ENCODE data around the gene CDH13.

CDH13 gene

DNA sequence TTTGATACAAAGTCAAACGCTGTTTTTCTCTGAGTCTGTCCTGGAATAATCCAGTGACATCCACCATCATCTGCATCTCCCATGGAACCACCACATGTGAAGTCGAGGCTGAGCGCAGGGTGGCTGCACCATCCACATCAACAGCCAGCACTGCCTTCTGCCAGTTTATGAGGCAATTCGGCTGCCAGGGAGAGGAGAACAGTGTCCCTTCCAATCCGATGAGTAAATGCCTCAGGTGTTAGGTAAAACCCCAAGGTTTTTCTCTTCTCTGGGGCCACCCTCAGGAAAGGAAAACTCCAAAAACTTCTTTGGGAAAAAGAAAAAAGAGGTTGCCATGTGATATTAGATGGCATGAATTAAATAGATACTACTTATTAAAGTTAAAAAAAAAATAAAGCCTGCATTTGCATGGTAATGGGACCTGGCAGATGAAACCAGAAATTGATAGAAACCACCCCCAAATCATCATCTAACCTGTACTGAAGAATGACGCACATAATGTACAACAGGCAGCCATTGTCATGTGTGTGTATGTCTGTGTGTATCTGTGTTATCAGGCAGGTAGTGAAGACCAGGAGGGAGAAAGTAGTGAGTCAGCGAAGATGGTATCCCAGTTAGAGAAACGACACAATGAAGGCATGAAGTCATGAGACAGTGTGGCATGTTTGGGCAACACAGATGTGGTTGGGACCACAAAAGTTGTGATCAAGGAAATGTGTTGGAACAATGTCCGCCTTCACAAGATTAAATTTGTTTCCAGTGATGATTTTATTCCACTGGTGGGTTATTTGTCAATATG is 478.7 kb downstream of the CDH13 start:
- Histone ChIP-seq H3K9me3 (ENCODE audit: control insufficient read depth, low read length) (no peaks in the 10 kb centered on the region), H3K27ac (ENCODE audit: low read length, poor library complexity, severe bottlenecking) (no peak overlapping the region), H4K8ac (ENCODE audit: low read length) (no peak overlapping the region), H3K27me3 (ENCODE audit: control insufficient read depth in 1 of 2, insufficient read depth in 1 of 2, low read length in 2 of 2) (no peaks in the 10 kb centered on the region), H3K4me3 (ENCODE audit: insufficient read depth in 1 of 2, low read depth in 1 of 2, low read length in 2 of 2) (no peak overlapping the region), H3K4ac (ENCODE audit: low read depth in 1 of 2, low read length in 2 of 2) (no peak overlapping the region), H3K4me1 (ENCODE audit: control insufficient read depth, insufficient read depth, low read depth, low read length) (no peaks in the 10 kb centered on the region), H3K79me1 (replicated peaks; ENCODE audit: low read length, poor library complexity, severe bottlenecking) (peaks cover 7% of the 10 kb centered on the region), H3K23ac (ENCODE audit: low read length in 2 of 2) (no peak overlapping the region), H3K36me3 (ENCODE audit: control insufficient read depth in 1 of 2, insufficient read depth in 2 of 2, low read depth in 1 of 2, low read length in 2 of 2) (no peaks in the 10 kb centered on the region), H2BK120ac (ENCODE audit: low read depth, low read length) (no peak overlapping the region), H3K14ac (ENCODE audit: low read length in 2 of 2) (no peak overlapping the region), H2BK15ac (ENCODE audit: low read depth, poor library complexity, severe bottlenecking) (no peak overlapping the region), H2BK12ac (ENCODE audit: low read length in 2 of 2) (no peak overlapping the region), H4K91ac (ENCODE audit: low read length) (no peak overlapping the region), H2BK5ac (ENCODE audit: low read depth, low read length, poor library complexity, severe bottlenecking) (no peak overlapping the region), H3K9ac (ENCODE audit: low read length) (no peak overlapping the region), H2AFZ (ENCODE audit: low read depth, low read length) (no peak overlapping the region), H2AK5ac (ENCODE audit: low read length, severe bottlenecking) (no peak overlapping the region), H3K18ac (ENCODE audit: low read depth in 1 of 2, low read length in 2 of 2) (no peak overlapping the region), H3K4me2 (ENCODE audit: low read length, poor library complexity, severe bottlenecking) (no peak overlapping the region)
- 96% methylated on average over 8 of the region's 9 CpGs for WGBS
- no peak for DNase-seq

DNA sequence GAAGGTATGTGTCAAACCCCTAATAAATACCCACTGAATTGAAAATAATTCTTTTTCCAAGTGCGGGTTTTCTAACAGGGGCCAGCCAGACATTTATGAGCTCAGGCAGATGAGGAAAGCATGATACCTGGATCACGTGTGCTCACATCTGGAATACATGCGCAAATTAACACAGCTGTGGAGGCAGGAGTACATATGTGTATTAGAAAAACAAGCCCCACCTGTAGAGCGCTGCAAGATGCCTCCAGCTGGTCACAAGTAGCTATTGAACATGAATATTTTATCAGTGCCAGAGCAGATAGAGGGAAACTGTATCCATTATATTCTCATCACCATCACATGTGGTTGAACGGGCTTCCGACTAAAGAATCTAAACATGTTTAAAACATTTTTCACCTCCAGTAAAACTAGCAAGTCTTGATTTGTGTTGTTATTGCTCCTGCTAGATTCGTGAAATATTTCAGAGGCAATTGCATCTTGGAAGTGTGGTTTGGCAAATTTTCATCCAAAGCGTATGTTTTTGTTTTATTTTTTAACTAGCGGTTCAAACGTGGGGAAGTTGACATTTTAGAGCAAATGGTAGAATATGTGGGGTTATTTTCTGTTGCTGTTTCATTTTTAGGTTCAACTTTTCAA is 482.8 kb downstream of the CDH13 start:
- Histone ChIP-seq H3K4me1 (ENCODE audit: control insufficient read depth, insufficient read depth, low read depth, low read length) (no peaks in the 10 kb centered on the region), H3K14ac (ENCODE audit: low read length in 2 of 2) (no peak overlapping the region), H2AFZ (ENCODE audit: low read depth, low read length) (no peak overlapping the region), H3K36me3 (ENCODE audit: control insufficient read depth in 1 of 2, insufficient read depth in 2 of 2, low read depth in 1 of 2, low read length in 2 of 2) (no peaks in the 10 kb centered on the region), H2BK15ac (ENCODE audit: low read depth, poor library complexity, severe bottlenecking) (no peak overlapping the region), H3K4ac (ENCODE audit: low read depth in 1 of 2, low read length in 2 of 2) (no peak overlapping the region), H3K27me3 (ENCODE audit: control insufficient read depth in 1 of 2, insufficient read depth in 1 of 2, low read length in 2 of 2) (peaks cover 0 to 3% of the 10 kb centered on the region in 2 experiments), H2BK12ac (ENCODE audit: low read length in 2 of 2) (no peak overlapping the region), H3K9ac (ENCODE audit: low read length) (peak overlapping the region; percentile 1), H3K9me3 (ENCODE audit: control insufficient read depth, low read length) (no peaks in the 10 kb centered on the region), H3K4me2 (ENCODE audit: low read length, poor library complexity, severe bottlenecking) (no peak overlapping the region), H3K18ac (ENCODE audit: low read depth in 1 of 2, low read length in 2 of 2) (no peak overlapping the region), H3K4me3 (ENCODE audit: insufficient read depth in 1 of 2, low read depth in 1 of 2, low read length in 2 of 2) (no peak overlapping the region), H2BK5ac (ENCODE audit: low read depth, low read length, poor library complexity, severe bottlenecking) (no peak overlapping the region), H2AK5ac (ENCODE audit: low read length, severe bottlenecking) (no peak overlapping the region), H3K27ac (ENCODE audit: low read length, poor library complexity, severe bottlenecking) (no peak overlapping the region), H3K23ac (ENCODE audit: low read length in 2 of 2) (no peak overlapping the region), H2BK120ac (ENCODE audit: low read depth, low read length) (no peak overlapping the region), H4K91ac (ENCODE audit: low read length) (no peak overlapping the region), H4K8ac (ENCODE audit: low read length) (no peak overlapping the region), H3K79me1 (replicated peaks; ENCODE audit: low read length, poor library complexity, severe bottlenecking) (peaks cover 7% of the 10 kb centered on the region)
- WGBS, result 93% methylated on average over 8 of the region's 10 CpGs
- no peak for DNase-seq

- H3K4me1 ChIP-seq (ENCODE audit: control insufficient read depth, insufficient read depth, low read depth, low read length), result no peaks in the 10 kb centered on the region
- no peak overlapping the region for H4K8ac ChIP-seq (ENCODE audit: low read length)
- no peak overlapping the region for H3K4me2 ChIP-seq (ENCODE audit: low read length, poor library complexity, severe bottlenecking)
- H3K4ac ChIP-seq (ENCODE audit: low read depth in 1 of 2, low read length in 2 of 2), result no peak overlapping the region
- H2BK120ac ChIP-seq (ENCODE audit: low read depth, low read length), result no peak overlapping the region
- no peaks in the 10 kb centered on the region for H3K9me3 ChIP-seq (ENCODE audit: control insufficient read depth, low read length)
- peaks cover 0 to 3% of the 10 kb centered on the region in 2 experiments for H3K27me3 ChIP-seq (ENCODE audit: control insufficient read depth in 1 of 2, insufficient read depth in 1 of 2, low read length in 2 of 2)
- WGBS, result 75% methylated on average over 3 of the region's 5 CpGs
- no peak overlapping the region for H3K27ac ChIP-seq (ENCODE audit: low read length, poor library complexity, severe bottlenecking)
- no peak overlapping the region for H2BK12ac ChIP-seq (ENCODE audit: low read length in 2 of 2)
- peak overlapping the region; percentile 1 for H3K9ac ChIP-seq (ENCODE audit: low read length)
- H2AFZ ChIP-seq (ENCODE audit: low read depth, low read length), result no peak overlapping the region
- no peaks in the 10 kb centered on the region for H3K36me3 ChIP-seq (ENCODE audit: control insufficient read depth in 1 of 2, insufficient read depth in 2 of 2, low read depth in 1 of 2, low read length in 2 of 2)
- no peak overlapping the region for H2BK5ac ChIP-seq (ENCODE audit: low read depth, low read length, poor library complexity, severe bottlenecking)
- no peak overlapping the region for H2AK5ac ChIP-seq (ENCODE audit: low read length, severe bottlenecking)
- peak overlapping the region in 1 of 2 experiments; percentile 41 for H3K14ac ChIP-seq (ENCODE audit: low read length in 2 of 2)
- H3K4me3 ChIP-seq (ENCODE audit: insufficient read depth in 1 of 2, low read depth in 1 of 2, low read length in 2 of 2), result no peak overlapping the region
- no peak overlapping the region for H2BK15ac ChIP-seq (ENCODE audit: low read depth, poor library complexity, severe bottlenecking)
- DNase-seq, result peak; percentile 6
- H3K18ac ChIP-seq (ENCODE audit: low read depth in 1 of 2, low read length in 2 of 2), result no peak overlapping the region
- H3K79me1 ChIP-seq (replicated peaks; ENCODE audit: low read length, poor library complexity, severe bottlenecking), result peaks cover 6% of the 10 kb centered on the region
- no peak overlapping the region for H4K91ac ChIP-seq (ENCODE audit: low read length)
- H3K23ac ChIP-seq (ENCODE audit: low read length in 2 of 2), result no peak overlapping the region
Measured at GRCh38 chr16:83110269-83110668, 483.5 kb downstream of the CDH13 start.

DNA sequence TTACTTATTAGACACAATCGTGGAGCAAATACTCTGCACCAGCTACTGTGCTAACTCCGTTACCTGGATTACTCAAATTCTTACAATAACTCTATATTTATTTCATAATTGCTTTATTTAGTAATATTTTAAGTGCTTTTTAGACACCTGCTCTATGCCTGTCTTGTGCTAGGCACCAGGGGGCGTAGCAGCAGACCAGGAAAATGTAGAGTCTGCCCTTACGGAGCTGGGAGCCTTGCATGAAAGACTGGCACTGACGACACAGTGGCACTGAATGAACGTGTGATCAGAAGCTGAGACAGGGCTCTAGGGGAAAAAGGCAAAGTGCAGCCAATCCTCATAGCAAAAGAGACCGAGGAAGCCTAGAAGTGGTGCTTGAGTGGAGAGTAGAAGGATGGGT is 486.5 kb downstream of the CDH13 start:
- Histone ChIP-seq H3K23ac (ENCODE audit: low read length in 2 of 2) (no peak overlapping the region), H4K91ac (ENCODE audit: low read length) (no peak overlapping the region)
- 48% methylated on average over 6 of the region's 7 CpGs for WGBS

More for the DNA sequence above, 486.5 kb downstream of the CDH13 start:
- H2BK12ac ChIP-seq (ENCODE audit: low read length in 2 of 2), result no peak overlapping the region
- no peak overlapping the region for H2BK15ac ChIP-seq (ENCODE audit: low read depth, poor library complexity, severe bottlenecking)
- H4K8ac ChIP-seq (ENCODE audit: low read length), result no peak overlapping the region
- H3K4me1 ChIP-seq (ENCODE audit: control insufficient read depth, insufficient read depth, low read depth, low read length), result no peaks in the 10 kb centered on the region
- no peak overlapping the region for H3K4me3 ChIP-seq (ENCODE audit: insufficient read depth in 1 of 2, low read depth in 1 of 2, low read length in 2 of 2)
- H3K18ac ChIP-seq (ENCODE audit: low read depth in 1 of 2, low read length in 2 of 2), result peak overlapping the region in 1 of 2 experiments; percentile 11
- no peak overlapping the region for H2AK5ac ChIP-seq (ENCODE audit: low read length, severe bottlenecking)
- no peaks in the 10 kb centered on the region for H3K9me3 ChIP-seq (ENCODE audit: control insufficient read depth, low read length)
- H2BK5ac ChIP-seq (ENCODE audit: low read depth, low read length, poor library complexity, severe bottlenecking), result no peak overlapping the region
- DNase-seq, result no peak
- no peak overlapping the region for H3K4ac ChIP-seq (ENCODE audit: low read depth in 1 of 2, low read length in 2 of 2)
- no peak overlapping the region for H3K14ac ChIP-seq (ENCODE audit: low read length in 2 of 2)
- H3K79me1 ChIP-seq (replicated peaks; ENCODE audit: low read length, poor library complexity, severe bottlenecking), result peaks cover 7% of the 10 kb centered on the region
- peaks cover 0 to 3% of the 10 kb centered on the region in 2 experiments for H3K27me3 ChIP-seq (ENCODE audit: control insufficient read depth in 1 of 2, insufficient read depth in 1 of 2, low read length in 2 of 2)
- H2BK120ac ChIP-seq (ENCODE audit: low read depth, low read length), result no peak overlapping the region
- no peaks in the 10 kb centered on the region for H3K36me3 ChIP-seq (ENCODE audit: control insufficient read depth in 1 of 2, insufficient read depth in 2 of 2, low read depth in 1 of 2, low read length in 2 of 2)
- H2AFZ ChIP-seq (ENCODE audit: low read depth, low read length), result no peak overlapping the region
- H3K4me2 ChIP-seq (ENCODE audit: low read length, poor library complexity, severe bottlenecking), result no peak overlapping the region
- H3K9ac ChIP-seq (ENCODE audit: low read length), result no peak overlapping the region
- H3K27ac ChIP-seq (ENCODE audit: low read length, poor library complexity, severe bottlenecking), result no peak overlapping the region
